H1 (cell line): ENCODE measurements around the gene FGFRL1. TPM values are rescaled to one million over a fixed set of nuclear protein-coding genes. Genes with fewer than 3 reads are reported as not detected.

ENCODE experiments used
- ATF2 ChIP-seq: IDR thresholded peaks from 2 replicates; pipeline ENCODE4 v1.6.1; 2012; ENCODE audit warnings: low read length, inconsistent platforms
- BACH1 ChIP-seq: IDR thresholded peaks from 2 replicates; pipeline ENCODE4 v1.6.1; 2012; ENCODE audit warnings: low read length, improper control_type of control experiment
- GABPA ChIP-seq: IDR thresholded peaks from 2 replicates; pipeline ENCODE4 v1.6.1; 2011; ENCODE audit warnings: mild to moderate bottlenecking, low read length, moderate library complexity, borderline replicate concordance; ENCODE audit not compliant: insufficient read depth
- SP4 ChIP-seq: IDR thresholded peaks from 2 replicates; pipeline ENCODE4 v1.6.1; 2012; ENCODE audit warnings: low read length, inconsistent platforms
- SUZ12 ChIP-seq: fragments of 200-600 bp; sonication (generic); IDR thresholded peaks from 2 replicates; pipeline ENCODE4 v1.6.1; 2012; ENCODE audit warnings: mild to moderate bottlenecking, inconsistent platforms, low read length, moderate library complexity, mixed read lengths
- polyA plus RNA-seq, 7 experiments: library from polyadenylated mRNA; depleted of rRNA in 3 of 7; stranded (reverse) in 5 of 7; unstranded in 2 of 7; fragments of >200 nt in 5 of 7; fragments of 200-250 nt in 2 of 7; gene quantifications; 1 replicate in 5 of 7; 2 replicates in 1 of 7; 4 replicates in 1 of 7; pipeline versions ENCODE4 v1.2.1 to v1.2.3, GENCODE V29; 2011 to 2013; ENCODE audit warnings: missing spikeins in 2 of 7, mixed read lengths in 2 of 7
- total RNA-seq: library from RNA; stranded (reverse); fragmentation: NEBNext Ultra II Directional; extraction: Animal tissue kit (Norgen Biotek cat#: 25700); gene quantifications from 2 replicates; pipeline ENCODE4 v1.2.1, GENCODE V29; 2021
- TF ChIP-seq, protein P1 (sequence below), 3 experiments: IDR thresholded peaks; 1 replicate in 2 of 3; 2 replicates in 1 of 3; pipeline versions ENCODE4 v1.5.1 to v1.6.1; 2011; ENCODE audit warnings: low read length in 3 of 3, mild to moderate bottlenecking in 3 of 3, inconsistent platforms in 2 of 3, low read depth in 1 of 3, moderate library complexity in 1 of 3; ENCODE audit not compliant: insufficient read depth in 1 of 3; ENCODE audit errors: control extremely low read depth in 1 of 3
- TF ChIP-seq, protein P2 (sequence below): IDR thresholded peaks from 2 replicates; pipeline ENCODE4 v1.6.1; 2011; ENCODE audit warnings: low read depth, mild to moderate bottlenecking, low read length; ENCODE audit not compliant: insufficient read depth

Gene FGFRL1
- total and polyA plus RNA-seq, 2 of the 8 experiments (the other 6 are each of a cell fraction or from before 2014, with no cell fraction given), result 18.9 to 34.6 TPM

DNA sequence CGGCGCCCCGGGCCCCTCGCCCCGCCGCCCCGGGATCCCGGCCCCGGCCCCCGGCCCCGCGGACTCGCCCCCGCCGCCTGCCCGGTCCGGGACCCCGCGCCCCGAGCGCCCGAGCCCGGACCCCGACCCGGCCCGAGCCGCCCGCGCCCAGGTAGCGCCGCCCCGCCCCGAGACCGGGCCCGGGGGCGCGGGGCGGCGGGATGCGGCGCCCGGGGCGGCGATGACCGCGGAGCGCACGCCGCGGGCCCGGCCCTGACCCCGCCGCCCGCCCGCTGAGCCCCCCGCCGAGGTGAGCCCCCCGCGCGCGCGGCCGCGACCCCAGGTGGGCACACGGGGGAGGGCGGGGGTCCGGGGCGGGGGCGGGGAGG lies 224 bp downstream of the FGFRL1 start (continued):
- TF ChIP-seq, protein P1, sequence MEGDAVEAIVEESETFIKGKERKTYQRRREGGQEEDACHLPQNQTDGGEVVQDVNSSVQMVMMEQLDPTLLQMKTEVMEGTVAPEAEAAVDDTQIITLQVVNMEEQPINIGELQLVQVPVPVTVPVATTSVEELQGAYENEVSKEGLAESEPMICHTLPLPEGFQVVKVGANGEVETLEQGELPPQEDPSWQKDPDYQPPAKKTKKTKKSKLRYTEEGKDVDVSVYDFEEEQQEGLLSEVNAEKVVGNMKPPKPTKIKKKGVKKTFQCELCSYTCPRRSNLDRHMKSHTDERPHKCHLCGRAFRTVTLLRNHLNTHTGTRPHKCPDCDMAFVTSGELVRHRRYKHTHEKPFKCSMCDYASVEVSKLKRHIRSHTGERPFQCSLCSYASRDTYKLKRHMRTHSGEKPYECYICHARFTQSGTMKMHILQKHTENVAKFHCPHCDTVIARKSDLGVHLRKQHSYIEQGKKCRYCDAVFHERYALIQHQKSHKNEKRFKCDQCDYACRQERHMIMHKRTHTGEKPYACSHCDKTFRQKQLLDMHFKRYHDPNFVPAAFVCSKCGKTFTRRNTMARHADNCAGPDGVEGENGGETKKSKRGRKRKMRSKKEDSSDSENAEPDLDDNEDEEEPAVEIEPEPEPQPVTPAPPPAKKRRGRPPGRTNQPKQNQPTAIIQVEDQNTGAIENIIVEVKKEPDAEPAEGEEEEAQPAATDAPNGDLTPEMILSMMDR (IDR thresholded peaks at IDR 0.05; ENCODE audit: control extremely low read depth in 1 of 3, insufficient read depth in 1 of 3, low read depth in 1 of 3, low read length in 3 of 3), result no peak
- TF ChIP-seq, protein P2, sequence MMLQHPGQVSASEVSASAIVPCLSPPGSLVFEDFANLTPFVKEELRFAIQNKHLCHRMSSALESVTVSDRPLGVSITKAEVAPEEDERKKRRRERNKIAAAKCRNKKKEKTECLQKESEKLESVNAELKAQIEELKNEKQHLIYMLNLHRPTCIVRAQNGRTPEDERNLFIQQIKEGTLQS, result no peak
- TF ChIP-seq SUZ12, result no peak
- no peak for TF ChIP-seq GABPA
- TF ChIP-seq BACH1, result no peak
- TF ChIP-seq SP4, result no peak
- TF ChIP-seq ATF2, result no peak
